ENCODE data around the gene CPA2.

CPA2 gene

GRCh38 chr7:130256704-130257103, 10.0 kb upstream of the CPA2 start:
- no peak for DNase-seq

DNA sequence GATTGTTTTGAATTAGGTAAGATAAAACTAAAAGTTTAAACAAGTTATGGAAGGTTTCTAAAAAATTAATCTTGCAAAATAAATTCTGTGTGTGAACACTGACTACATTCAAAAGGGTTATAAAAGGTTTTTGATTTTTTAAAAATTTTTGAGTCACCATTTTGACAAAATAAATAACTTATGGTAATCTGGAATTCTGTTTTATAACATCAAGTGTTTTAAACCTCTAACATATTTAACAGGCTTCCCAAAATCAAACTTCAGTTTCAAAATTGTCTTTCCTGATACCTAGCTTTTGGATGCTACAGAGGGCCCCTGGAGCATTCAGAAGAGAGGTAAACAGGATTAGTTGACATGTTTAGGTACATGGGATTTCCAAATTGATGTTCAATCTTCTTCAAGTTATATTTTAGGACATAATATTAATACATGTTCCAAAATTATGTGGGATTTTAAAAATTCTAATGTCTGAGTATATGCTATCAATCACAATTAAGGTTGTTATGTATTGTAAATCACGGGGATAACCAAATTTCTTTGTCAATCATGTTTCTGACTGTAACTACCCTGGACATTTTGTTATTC, 8.1 kb upstream of the CPA2 start:
- DNase-seq: no peak

GRCh38 chr7:130262448-130262847, 4.2 kb upstream of the CPA2 start:
- no peak for DNase-seq

DNA sequence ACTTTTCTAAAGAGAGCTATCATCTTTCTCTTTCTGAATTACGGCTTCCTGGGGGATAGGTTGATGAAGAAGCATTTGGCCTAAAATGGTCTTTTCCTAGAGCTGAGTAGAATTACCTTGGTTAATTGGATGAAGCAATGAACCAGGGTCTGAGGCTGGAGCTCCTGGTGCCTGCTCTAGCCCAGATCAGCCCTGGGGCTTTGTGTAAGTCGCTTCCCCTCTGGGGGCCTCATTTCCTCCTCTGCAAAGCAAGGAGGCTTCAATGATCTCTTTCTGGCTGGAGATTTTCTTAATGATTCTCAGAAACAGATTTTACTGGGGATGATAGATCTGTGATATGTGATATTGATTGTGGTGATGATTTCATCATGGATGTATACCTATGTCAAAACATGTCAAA, 3.5 kb upstream of the CPA2 start:
- no peak for DNase-seq

DNA sequence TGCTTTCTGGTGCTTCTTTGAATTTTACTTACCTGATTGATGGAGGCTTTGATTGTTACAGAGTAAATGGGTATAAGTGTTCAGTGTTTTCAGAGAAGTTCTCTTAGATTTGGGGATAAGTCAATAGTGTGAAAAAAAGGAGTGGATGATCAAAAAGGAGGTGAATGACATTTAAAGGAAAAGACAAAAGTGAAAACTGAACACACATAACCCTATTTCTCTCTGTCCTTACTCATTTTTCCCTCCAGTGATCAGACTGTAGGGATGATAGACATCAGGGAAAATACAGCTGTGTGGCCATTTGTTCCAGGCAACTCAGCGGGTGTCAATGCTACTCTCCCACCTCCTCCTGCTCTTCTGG, 278 bp downstream of the CPA2 start:
- DNase-seq: no peak

DNA sequence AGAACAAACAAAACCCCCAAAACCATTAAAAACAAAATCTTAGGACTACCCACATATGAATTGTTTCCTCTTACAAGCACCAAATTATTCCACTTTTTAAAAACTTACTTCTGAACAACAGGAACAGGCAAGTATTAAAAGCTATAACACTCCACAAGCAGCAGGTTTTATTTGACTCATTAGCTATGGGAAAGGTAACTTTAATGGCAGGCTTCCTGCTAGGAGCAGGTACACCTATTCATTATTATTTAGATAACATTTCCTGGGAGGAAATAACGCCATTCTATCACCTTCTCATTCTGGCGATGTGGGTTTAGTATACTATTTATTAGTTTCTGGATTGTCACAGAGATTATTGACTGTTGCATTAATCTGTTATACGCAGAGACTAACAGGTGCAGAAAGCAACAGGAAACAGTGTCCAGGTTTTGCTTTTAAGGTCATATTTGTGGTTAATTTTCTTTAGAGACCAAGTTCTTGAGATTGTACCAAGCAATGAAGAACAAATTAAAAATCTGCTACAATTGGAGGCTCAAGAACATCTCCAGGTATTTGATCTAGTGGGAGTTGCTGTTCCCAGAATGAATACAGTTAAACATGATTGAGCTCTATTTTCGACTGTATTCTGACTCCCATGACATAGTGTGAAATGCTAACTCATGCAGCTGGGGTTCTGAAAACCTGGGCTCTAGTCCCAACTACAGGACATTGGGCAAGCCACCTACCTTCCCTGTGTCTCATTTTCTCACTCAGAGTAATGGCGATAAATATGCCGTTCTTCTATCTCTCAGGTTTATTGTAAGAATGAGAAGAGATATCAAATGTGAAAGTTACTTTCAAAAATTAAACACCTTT, 2.0 kb downstream of the CPA2 start:
- no peak for DNase-seq

GRCh38 chr7:130269318-130269694, 2.6 kb downstream of the CPA2 start:
- no peak for DNase-seq

DNA sequence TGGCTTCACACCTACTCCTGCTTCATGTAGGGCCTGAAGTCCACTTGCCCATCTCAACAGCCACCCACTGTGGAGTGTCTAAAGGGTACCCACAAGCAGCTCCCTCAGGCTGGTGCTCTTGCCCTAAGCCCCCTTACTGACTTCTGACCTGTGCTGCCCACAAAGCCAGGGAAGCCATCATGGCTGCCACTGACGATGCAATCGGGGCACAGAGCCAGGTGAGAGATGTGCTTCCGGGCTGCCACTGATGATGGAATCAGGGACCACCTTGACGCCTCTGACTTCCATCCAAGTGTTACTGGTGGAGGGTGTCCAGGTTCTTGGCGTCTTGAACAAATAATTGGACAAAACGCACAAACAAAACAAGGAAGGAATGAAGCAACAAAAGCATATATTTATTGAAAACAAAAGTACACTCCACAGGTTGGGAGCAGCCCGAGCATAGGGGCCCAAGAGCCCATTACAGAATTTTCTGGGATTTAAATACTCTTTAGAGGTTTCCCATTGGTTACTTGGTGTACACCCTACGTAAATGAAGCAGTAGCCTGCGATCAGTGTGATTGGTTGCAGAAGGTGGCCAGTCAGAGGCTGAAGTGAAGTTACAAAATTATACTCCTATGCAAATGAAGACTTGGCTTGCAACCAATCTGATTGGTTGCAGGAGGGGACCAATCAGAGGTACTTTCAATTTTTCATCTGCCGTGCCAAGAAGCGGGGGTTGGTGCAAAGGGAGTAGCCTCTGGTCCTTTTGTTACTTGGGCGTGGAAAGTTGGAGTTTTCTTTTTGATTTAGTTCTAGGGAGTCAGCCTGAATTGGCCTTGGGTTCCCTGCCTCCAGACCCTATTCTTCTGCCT, 4.5 kb downstream of the CPA2 start:
- DNase-seq: no peak

GRCh38 chr7:130272381-130273080, 5.9 kb downstream of the CPA2 start:
- DNase-seq: no peak

DNA sequence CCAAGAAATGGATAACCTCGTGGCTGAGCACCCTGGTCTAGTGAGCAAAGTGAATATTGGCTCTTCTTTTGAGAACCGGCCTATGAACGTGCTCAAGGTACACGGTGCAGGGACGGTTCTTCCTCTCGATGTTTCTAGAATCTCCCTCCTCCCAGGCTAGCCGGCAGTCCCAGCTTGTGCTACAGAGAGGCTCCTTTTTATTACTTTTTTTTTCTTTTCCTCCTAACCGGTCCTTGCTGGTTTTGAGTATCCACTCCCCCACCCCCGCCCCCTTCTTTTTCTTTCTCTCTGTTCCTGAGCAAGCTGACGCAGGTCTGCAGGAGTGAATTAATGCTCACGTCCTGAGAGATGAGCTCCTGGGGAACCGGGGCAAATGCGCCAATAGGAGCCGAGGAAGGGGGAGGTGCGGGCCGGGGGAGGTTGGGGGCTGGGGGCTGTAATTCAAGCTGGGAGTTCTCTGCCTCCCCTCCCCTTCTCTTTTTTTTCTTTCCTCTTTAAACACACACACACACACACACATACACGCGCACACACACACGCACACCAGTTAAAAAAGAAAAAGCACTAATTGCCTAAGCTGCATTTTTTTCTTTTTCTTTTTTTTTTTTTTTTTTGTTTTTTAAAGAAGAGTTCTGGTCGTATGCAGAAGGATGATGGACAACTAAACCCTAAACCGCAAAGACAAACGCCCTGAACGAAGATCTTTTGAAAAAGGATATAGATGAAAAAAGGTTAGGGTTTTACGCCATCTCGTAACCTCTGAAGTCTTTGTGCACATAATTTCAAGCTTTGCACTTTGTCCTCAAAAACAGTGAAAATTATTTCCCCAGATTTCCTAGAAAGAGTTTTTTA, 6.6 kb downstream of the CPA2 start:
- no peak for DNase-seq

DNA sequence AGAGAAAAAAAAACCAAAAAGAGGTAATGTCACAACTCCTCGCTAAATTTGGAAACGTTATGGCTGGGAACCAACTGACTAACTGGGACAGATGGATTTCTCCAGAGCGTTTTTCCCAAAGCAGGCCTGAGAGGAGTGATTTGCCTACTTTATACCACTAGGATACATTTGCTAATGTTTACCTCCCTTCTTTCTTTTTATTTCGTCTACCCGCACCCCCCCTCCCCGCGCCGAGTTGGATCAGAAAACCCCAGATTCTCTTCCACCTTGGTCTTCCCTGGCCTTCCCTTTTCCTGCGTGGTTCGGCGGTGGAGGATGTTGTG, 7.2 kb downstream of the CPA2 start:
- DNase-seq: no peak

DNA sequence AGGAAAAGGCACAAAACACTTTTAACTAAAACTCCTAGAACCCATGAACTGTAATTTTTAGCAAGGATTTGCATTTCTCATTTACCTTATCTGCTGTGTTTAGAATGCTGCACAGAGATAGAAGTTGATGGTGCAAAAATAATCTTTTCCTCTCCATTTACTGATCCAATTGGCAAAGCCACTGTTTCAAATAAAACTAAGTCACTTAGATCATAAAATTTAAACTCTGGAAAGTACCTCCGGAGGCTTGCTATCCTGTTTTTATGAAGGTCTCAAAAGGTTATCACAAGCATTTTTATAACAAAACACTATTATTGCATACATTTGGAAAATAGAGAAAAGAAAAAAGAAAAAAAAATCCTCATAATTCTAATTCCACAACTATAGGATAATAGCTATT, 7.6 kb downstream of the CPA2 start:
- DNase-seq: no peak

GRCh38 chr7:130274983-130275591, 8.4 kb downstream of the CPA2 start:
- DNase-seq: no peak

DNA sequence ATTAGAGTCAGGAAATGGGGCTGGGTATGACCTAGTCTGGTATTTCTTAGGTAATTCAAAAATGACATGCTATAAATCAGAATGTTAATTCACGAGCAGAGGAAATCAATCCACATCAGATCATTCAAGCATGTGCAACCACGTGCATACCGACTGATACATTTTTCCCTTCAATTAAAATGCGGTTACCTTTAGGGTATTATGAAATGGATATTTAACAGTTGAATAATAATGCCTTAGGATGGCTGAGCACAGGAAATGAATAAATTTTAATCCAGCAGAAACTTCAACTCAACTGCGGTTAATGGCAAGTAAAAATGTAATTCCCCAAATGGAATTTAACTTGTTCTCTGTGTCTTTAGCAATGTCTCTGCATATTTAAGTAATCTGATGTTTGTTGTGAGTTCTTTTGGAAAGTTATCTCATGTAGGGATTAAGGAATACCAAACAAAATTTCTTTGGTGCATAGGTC, 9.2 kb downstream of the CPA2 start:
- DNase-seq: no peak

- DNase-seq: no peak
Measured at GRCh38 chr7:130276796-130277762, 10.4 kb downstream of the CPA2 start.

GRCh38 chr7:130277763-130278643, 11.3 kb downstream of the CPA2 start:
- DNase-seq: no peak

GRCh38 chr7:130278860-130279259, 12.2 kb downstream of the CPA2 start:
- no peak for DNase-seq

- DNase-seq: no peak
Measured at GRCh38 chr7:130279286-130279685, 12.6 kb downstream of the CPA2 start.

- DNase-seq: no peak
Measured at GRCh38 chr7:130279906-130280305, 13.2 kb downstream of the CPA2 start.

- no peak for DNase-seq
Measured at GRCh38 chr7:130281260-130281659, 14.6 kb downstream of the CPA2 start.

Data from T1000 (cell line).